OCI-LY7 (cell line): ENCODE measurements around the gene LDB3.

ENCODE experiments used
- EZH2phosphoT487 ChIP-seq: fragments of 200-600 bp; sonication (generic); IDR thresholded peaks from 2 replicates; pipeline ENCODE4 v1.6.1; 2018; ENCODE audit warnings: low read depth, borderline replicate concordance, mild to moderate bottlenecking, mixed run types, antibody characterized with exemption, low read length, moderate library complexity, mixed read lengths
- TF ChIP-seq, protein P1 (sequence below): fragments of 200-600 bp; sonication (generic); conservative IDR thresholded peaks from 2 replicates; pipeline ENCODE4 v1.5.1; 2014; ENCODE audit warnings: mild to moderate bottlenecking, antibody characterized with exemption, low read length, moderate library complexity, mixed read lengths

DNA sequence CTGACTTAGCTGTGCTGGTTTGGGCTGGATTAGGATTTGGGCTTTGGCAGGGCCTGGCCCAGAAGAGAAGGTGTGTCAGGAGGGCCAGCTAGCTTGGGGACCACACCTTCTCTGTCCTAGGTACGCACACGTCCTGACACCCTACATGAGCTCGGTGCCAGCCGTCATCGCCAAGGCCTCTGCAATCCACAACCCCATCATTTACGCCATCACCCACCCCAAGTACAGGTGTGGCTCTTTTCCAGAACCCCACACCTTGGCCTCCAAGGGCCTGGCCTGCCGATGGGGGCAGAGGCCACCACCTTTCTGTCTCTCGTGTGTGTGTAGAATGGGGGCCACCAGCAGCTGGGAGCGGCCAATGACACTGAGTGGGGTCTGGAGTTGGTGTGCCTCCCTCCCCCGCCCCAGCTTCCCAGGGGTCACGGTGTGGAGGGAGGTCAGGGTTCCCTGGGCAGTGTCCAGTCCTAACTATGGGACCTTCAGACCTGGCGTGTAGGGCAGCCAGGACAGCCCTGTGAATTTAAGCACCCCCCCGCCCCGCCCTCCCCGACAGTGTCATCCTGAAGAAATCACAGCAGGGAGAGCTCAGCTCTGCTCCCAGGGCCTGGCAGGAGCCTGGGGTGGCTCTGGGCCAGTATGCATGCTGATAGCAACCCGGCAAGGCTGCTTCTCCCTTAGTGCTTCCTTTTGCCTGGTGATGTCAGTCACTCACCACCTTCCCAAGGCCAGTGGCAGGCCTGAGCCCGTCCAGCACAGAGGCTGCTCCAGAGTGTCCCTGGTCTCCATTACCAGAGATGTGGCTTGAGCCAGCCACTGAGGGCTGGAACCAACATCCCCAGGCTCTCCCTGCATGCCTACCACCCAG is 6.9 kb upstream of the LDB3 start:
- TF ChIP-seq, protein P1, sequence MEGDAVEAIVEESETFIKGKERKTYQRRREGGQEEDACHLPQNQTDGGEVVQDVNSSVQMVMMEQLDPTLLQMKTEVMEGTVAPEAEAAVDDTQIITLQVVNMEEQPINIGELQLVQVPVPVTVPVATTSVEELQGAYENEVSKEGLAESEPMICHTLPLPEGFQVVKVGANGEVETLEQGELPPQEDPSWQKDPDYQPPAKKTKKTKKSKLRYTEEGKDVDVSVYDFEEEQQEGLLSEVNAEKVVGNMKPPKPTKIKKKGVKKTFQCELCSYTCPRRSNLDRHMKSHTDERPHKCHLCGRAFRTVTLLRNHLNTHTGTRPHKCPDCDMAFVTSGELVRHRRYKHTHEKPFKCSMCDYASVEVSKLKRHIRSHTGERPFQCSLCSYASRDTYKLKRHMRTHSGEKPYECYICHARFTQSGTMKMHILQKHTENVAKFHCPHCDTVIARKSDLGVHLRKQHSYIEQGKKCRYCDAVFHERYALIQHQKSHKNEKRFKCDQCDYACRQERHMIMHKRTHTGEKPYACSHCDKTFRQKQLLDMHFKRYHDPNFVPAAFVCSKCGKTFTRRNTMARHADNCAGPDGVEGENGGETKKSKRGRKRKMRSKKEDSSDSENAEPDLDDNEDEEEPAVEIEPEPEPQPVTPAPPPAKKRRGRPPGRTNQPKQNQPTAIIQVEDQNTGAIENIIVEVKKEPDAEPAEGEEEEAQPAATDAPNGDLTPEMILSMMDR = no peak
- TF ChIP-seq EZH2phosphoT487 = no peak
